ENCODE data around the gene DCX. TPM values are rescaled to one million over a fixed set of nuclear protein-coding genes. Genes with fewer than 3 reads are reported as not detected.

Gene DCX
- total and polyA plus RNA-seq, 2 of the 13 experiments (the other 11 are each of a cell fraction or from before 2014, with no cell fraction given), result not detected

GRCh38 chrX:111339212-111339611 lies 72.8 kb downstream of the DCX start (continued):
- TF ChIP-seq ZNF232 (CRISPR knock-in tag; IDR thresholded peaks at IDR 0.05; ENCODE audit: borderline replicate concordance) (no peak), NR2F1 (CRISPR knock-in tag; IDR thresholded peaks at IDR 0.05) (no peak), ZNF260 (CRISPR knock-in tag; IDR thresholded peaks at IDR 0.05; ENCODE audit: borderline replicate concordance, low read depth) (no peak), ZNF792 (CRISPR knock-in tag; IDR thresholded peaks at IDR 0.05) (no peak), KMT2A (CRISPR knock-in tag; IDR thresholded peaks at IDR 0.05) (no peak), PRPF4 (IDR thresholded peaks at IDR 0.05; ENCODE audit: low read depth, low read length, poor library complexity, severe bottlenecking) (no peak), CBFB (CRISPR knock-in tag; IDR thresholded peaks at IDR 0.05) (no peak)

- no peak overlapping the region for H3K27ac ChIP-seq (ENCODE audit: extremely low read length, insufficient read depth, low read length)
- H3K9me3 ChIP-seq (ENCODE audit: low read length), result no peaks in the 10 kb centered on the region
- CTCF ChIA-PET (ENCODE audit: low intra/inter-chr PET ratio, low total read pairs), result no interaction called here
- DNase-seq (ENCODE audit: low spot score) (no peak), ATAC-seq (no peak), FAIRE-seq (no peak)
- H3K4me3 ChIP-seq (replicated peaks in 1 of 3; ENCODE audit: insufficient read depth in 1 of 3, low read depth in 2 of 3, low read length in 3 of 3), result no peak overlapping the region
- H3K27me3 ChIP-seq (ENCODE audit: control insufficient read depth in 1 of 2, insufficient read depth in 2 of 2, low read length in 2 of 2), result no peaks in the 10 kb centered on the region
- H2AFZ ChIP-seq (ENCODE audit: low read length), result no peak overlapping the region
- no peaks in the 10 kb centered on the region for H3K36me3 ChIP-seq (replicated peaks in 1 of 2; ENCODE audit: control insufficient read depth in 1 of 2, insufficient read depth in 2 of 2, low read length in 2 of 2)
- no peaks in the 10 kb centered on the region for H3K79me2 ChIP-seq (ENCODE audit: insufficient read depth, low read length)
- in situ Hi-C loops (cut with HindIII; ENCODE audit: extremely low pct_ligation_motif_present, low pct_unique_long_range_greater_than_20kb), result no loop called here
- H3K9ac ChIP-seq (ENCODE audit: insufficient read depth, low read depth, low read length), result no peak overlapping the region
- POLR2A ChIA-PET, result no interaction called here
- intact Hi-C loops (cut with micrococcal nuclease; ENCODE audit: unreplicated experiment), result no loop called here
- no peaks in the 10 kb centered on the region for H3K4me1 ChIP-seq (ENCODE audit: insufficient read depth, low read length)
- H3K4me2 ChIP-seq (ENCODE audit: low read depth, low read length), result no peak overlapping the region
- whole genome bisulfite sequencing (ENCODE audit: low lambda C conversion rate), result 29% methylated on average over 4 of the region's 4 CpGs
- BruUV-seq (replicated peaks), result no TSS peak
- H4K20me1 ChIP-seq (ENCODE audit: insufficient read depth, low read length), result no peaks in the 10 kb centered on the region
- TF ChIP-seq ZSCAN31 (CRISPR knock-in tag; IDR thresholded peaks at IDR 0.05; ENCODE audit: low read depth) (no peak), ZNF546 (CRISPR knock-in tag; conservative IDR thresholded peaks at IDR 0.05) (no peak), CCDC6 (CRISPR knock-in tag; IDR thresholded peaks at IDR 0.05) (no peak), ZNF564 (CRISPR knock-in tag; IDR thresholded peaks at IDR 0.05) (no peak), SRSF4 (IDR thresholded peaks at IDR 0.05; ENCODE audit: low read depth, low read length, poor library complexity, severe bottlenecking) (no peak), ZNF101 (CRISPR knock-in tag; IDR thresholded peaks at IDR 0.05; ENCODE audit: borderline replicate concordance, low read depth) (no peak), GPBP1L1 (CRISPR knock-in tag; IDR thresholded peaks at IDR 0.05) (no peak)
- TF ChIP-seq, protein P1, sequence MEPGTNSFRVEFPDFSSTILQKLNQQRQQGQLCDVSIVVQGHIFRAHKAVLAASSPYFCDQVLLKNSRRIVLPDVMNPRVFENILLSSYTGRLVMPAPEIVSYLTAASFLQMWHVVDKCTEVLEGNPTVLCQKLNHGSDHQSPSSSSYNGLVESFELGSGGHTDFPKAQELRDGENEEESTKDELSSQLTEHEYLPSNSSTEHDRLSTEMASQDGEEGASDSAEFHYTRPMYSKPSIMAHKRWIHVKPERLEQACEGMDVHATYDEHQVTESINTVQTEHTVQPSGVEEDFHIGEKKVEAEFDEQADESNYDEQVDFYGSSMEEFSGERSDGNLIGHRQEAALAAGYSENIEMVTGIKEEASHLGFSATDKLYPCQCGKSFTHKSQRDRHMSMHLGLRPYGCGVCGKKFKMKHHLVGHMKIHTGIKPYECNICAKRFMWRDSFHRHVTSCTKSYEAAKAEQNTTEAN (CRISPR knock-in tag; conservative IDR thresholded peaks at IDR 0.05), result no peak
- TF ChIP-seq, protein P2, sequence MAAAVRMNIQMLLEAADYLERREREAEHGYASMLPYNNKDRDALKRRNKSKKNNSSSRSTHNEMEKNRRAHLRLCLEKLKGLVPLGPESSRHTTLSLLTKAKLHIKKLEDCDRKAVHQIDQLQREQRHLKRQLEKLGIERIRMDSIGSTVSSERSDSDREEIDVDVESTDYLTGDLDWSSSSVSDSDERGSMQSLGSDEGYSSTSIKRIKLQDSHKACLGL (CRISPR knock-in tag; IDR thresholded peaks at IDR 0.05), result no peak
- TF ChIP-seq, protein P3, sequence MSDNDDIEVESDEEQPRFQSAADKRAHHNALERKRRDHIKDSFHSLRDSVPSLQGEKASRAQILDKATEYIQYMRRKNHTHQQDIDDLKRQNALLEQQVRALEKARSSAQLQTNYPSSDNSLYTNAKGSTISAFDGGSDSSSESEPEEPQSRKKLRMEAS (IDR thresholded peaks at IDR 0.05), result no peak
- TF ChIP-seq, protein P4, sequence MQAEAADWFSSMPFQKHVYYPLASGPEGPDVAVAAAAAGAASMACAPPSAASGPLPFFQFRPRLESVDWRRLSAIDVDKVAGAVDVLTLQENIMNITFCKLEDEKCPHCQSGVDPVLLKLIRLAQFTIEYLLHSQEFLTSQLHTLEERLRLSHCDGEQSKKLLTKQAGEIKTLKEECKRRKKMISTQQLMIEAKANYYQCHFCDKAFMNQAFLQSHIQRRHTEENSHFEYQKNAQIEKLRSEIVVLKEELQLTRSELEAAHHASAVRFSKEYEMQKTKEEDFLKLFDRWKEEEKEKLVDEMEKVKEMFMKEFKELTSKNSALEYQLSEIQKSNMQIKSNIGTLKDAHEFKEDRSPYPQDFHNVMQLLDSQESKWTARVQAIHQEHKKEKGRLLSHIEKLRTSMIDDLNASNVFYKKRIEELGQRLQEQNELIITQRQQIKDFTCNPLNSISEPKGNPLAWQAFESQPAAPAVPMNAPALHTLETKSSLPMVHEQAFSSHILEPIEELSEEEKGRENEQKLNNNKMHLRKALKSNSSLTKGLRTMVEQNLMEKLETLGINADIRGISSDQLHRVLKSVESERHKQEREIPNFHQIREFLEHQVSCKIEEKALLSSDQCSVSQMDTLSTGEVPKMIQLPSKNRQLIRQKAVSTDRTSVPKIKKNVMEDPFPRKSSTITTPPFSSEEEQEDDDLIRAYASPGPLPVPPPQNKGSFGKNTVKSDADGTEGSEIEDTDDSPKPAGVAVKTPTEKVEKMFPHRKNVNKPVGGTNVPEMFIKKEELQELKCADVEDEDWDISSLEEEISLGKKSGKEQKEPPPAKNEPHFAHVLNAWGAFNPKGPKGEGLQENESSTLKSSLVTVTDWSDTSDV (CRISPR knock-in tag; IDR thresholded peaks at IDR 0.05), result no peak
Measured at GRCh38 chrX:111338095-111338698, 73.8 kb downstream of the DCX start.

All from HepG2 (cell line).